Testis (tissue), 2 donors: ENCODE results near the gene LRMDA.

ENCODE experiments used
- CTCF ChIP-seq, 3 experiments: fragments of 450-650 bp in 2 of 3; fragments of 200-600 bp in 1 of 3; sonication (generic) in 1 of 3; IDR thresholded peaks; one replicate each; pipeline ENCODE4 v1.5.1; 2016 to 2019; ENCODE audit warnings: antibody characterized with exemption in 3 of 3, mild to moderate bottlenecking in 2 of 3, moderate library complexity in 1 of 3
- POLR2A ChIP-seq: fragments of 450-650 bp; IDR thresholded peaks from one replicate; pipeline ENCODE4 v1.6.1; 2017; ENCODE audit warnings: antibody characterized with exemption, mild to moderate bottlenecking, moderate library complexity

GRCh38 chr10:75995720-75996119, 564.3 kb downstream of the LRMDA start:
- TF ChIP-seq CTCF (IDR thresholded peaks at IDR 0.05): no peak
- no peak for TF ChIP-seq POLR2A
